ENCODE measurements around the gene LRRK1.
A peak's percentile ranks its signal among the peaks of the same experiment; 100 is the strongest.

LRRK1 gene

DNA sequence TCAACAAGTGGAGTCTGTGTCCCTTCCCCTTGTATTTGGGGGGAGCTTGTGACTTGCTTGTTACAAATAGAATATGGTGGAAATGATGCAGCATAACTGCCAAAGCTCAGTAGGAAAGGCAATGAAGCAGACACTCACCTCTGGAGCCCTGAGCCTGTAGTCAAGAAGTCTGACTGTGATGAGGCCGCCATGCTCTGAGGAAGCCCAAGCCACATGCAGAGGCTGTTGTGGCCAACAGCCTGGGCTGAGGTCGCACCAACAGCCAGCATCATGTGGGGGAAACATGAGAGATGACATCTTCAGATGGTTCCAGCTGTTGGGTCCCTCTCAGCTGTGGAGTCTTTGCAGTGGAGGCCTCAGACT is 171.3 kb downstream of the LRRK1 start:
- no peak for DNase-seq
- no peaks in the 10 kb centered on the region for H3K79me2 ChIP-seq (ENCODE audit: control insufficient read depth, insufficient read depth, low read length, poor library complexity)
- H2BK12ac ChIP-seq (ENCODE audit: low read length), result no peak overlapping the region
- H3K27ac ChIP-seq (ENCODE audit: low read depth, low read length), result no peak overlapping the region
- H4K91ac ChIP-seq (ENCODE audit: low read depth, low read length), result no peak overlapping the region
- no peak overlapping the region for H3K14ac ChIP-seq (ENCODE audit: low read length)
- WGBS (ENCODE audit: extremely low coverage, insufficient coverage, insufficient read length), result no CpG with 5 or more reads among the region's 2 CpGs
- H3K4me3 ChIP-seq (ENCODE audit: low read depth, low read length), result no peak overlapping the region
- H3K18ac ChIP-seq (ENCODE audit: low read length), result no peak overlapping the region
- no peak overlapping the region for H2AK5ac ChIP-seq (ENCODE audit: low read length)
- H2AFZ ChIP-seq (ENCODE audit: insufficient read depth, low read length, poor library complexity), result no peak overlapping the region
- H3K4ac ChIP-seq (ENCODE audit: low read depth, low read length), result no peak overlapping the region
- no peak overlapping the region for H3K23ac ChIP-seq (ENCODE audit: low read length)
- no peak overlapping the region for H4K12ac ChIP-seq (ENCODE audit: low read depth, low read length)
- peaks cover 7 to 14% of the 10 kb centered on the region in 2 experiments for H3K4me1 ChIP-seq (ENCODE audit: control insufficient read depth in 1 of 2, insufficient read depth in 2 of 2, low read length in 2 of 2)
- no peaks in the 10 kb centered on the region for H3K36me3 ChIP-seq (ENCODE audit: control insufficient read depth in 1 of 2, insufficient read depth in 2 of 2, low read length in 2 of 2)
- no peaks in the 10 kb centered on the region for H3K79me1 ChIP-seq (ENCODE audit: low read length)
- no peak overlapping the region for H3K9ac ChIP-seq (ENCODE audit: low read length)
- no peaks in the 10 kb centered on the region for H3K9me3 ChIP-seq (ENCODE audit: insufficient read depth, low read depth, low read length)
- no peak overlapping the region for H3K4me2 ChIP-seq (ENCODE audit: low read length)
- H3K27me3 ChIP-seq (ENCODE audit: insufficient read depth, low read length), result no peaks in the 10 kb centered on the region
- no peak overlapping the region for H2BK5ac ChIP-seq (ENCODE audit: low read depth, low read length, poor library complexity)
- H4K8ac ChIP-seq (ENCODE audit: low read depth, low read length), result no peak overlapping the region
- no peak overlapping the region for H2BK120ac ChIP-seq (ENCODE audit: insufficient read depth, low read length, poor library complexity)

DNA sequence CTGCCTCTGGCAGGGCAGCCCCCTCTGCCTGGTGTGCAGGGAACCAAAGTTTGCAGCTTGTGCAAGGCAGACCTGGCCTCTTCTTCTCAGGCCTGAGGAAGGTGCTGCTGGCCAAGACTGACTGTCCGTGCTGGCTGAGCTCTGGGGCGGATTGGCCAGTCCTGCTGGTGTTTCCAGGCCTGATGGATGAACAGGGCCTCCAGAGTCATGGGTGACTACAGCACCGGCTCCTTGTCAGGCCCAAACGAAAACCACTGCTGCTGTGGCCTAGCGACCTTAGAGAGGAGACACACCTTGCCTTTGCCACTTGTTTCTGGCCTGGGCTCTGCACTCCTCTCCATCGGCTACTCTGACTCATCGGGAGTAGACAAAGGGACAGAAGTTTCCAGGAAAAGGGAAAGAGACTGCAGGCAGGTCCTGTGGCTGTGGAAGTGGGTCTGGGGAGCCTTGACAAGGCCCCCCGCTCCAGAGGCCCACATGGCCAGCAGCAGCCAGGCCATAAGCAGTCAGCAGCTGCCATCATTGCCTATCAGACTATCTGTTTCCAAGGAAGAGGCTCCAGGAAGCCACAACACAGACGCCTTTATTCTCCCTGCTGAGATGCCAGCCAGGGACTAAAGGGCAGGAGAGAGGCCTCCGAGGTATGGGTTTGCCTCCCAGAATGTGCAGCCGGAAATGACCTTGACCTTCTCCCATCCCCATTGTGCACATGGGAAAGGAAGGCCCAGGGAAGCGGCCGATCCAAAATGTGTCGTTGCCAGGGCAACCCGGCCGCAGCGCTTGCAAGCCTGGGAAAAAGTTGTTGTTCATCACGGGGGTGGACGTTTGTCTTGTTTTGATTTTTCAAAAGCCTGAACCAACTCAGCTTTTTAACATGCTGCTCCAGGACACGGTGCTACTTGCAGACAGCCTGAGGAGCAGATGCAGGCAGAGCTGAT is 172.2 kb downstream of the LRRK1 start:
- Histone ChIP-seq H3K9ac (ENCODE audit: low read length) (no peak overlapping the region), H3K4me3 (ENCODE audit: low read depth, low read length) (no peak overlapping the region), H2AFZ (ENCODE audit: insufficient read depth, low read length, poor library complexity) (peak overlapping the region; percentile 19), H3K4ac (ENCODE audit: low read depth, low read length) (no peak overlapping the region), H3K23ac (ENCODE audit: low read length) (no peak overlapping the region), H3K36me3 (ENCODE audit: control insufficient read depth in 1 of 2, insufficient read depth in 2 of 2, low read length in 2 of 2) (no peaks in the 10 kb centered on the region), H2BK5ac (ENCODE audit: low read depth, low read length, poor library complexity) (no peak overlapping the region), H4K91ac (ENCODE audit: low read depth, low read length) (no peak overlapping the region), H3K9me3 (ENCODE audit: insufficient read depth, low read depth, low read length) (no peaks in the 10 kb centered on the region), H4K12ac (ENCODE audit: low read depth, low read length) (peak overlapping the region; percentile 40), H2AK5ac (ENCODE audit: low read length) (no peak overlapping the region), H3K79me2 (ENCODE audit: control insufficient read depth, insufficient read depth, low read length, poor library complexity) (no peaks in the 10 kb centered on the region), H4K8ac (ENCODE audit: low read depth, low read length) (no peak overlapping the region), H3K14ac (ENCODE audit: low read length) (no peak overlapping the region), H3K79me1 (ENCODE audit: low read length) (no peaks in the 10 kb centered on the region), H3K4me2 (ENCODE audit: low read length) (no peak overlapping the region), H3K4me1 (ENCODE audit: control insufficient read depth in 1 of 2, insufficient read depth in 2 of 2, low read length in 2 of 2) (peaks cover 7 to 14% of the 10 kb centered on the region in 2 experiments), H2BK120ac (ENCODE audit: insufficient read depth, low read length, poor library complexity) (no peak overlapping the region), H3K18ac (ENCODE audit: low read length) (no peak overlapping the region), H3K27ac (ENCODE audit: low read depth, low read length) (no peak overlapping the region), H2BK12ac (ENCODE audit: low read length) (no peak overlapping the region), H3K27me3 (ENCODE audit: insufficient read depth, low read length) (no peaks in the 10 kb centered on the region)
- no peak for DNase-seq
- no CpG with 5 or more reads among the region's 20 CpGs for WGBS (ENCODE audit: extremely low coverage, insufficient coverage, insufficient read length)

DNA sequence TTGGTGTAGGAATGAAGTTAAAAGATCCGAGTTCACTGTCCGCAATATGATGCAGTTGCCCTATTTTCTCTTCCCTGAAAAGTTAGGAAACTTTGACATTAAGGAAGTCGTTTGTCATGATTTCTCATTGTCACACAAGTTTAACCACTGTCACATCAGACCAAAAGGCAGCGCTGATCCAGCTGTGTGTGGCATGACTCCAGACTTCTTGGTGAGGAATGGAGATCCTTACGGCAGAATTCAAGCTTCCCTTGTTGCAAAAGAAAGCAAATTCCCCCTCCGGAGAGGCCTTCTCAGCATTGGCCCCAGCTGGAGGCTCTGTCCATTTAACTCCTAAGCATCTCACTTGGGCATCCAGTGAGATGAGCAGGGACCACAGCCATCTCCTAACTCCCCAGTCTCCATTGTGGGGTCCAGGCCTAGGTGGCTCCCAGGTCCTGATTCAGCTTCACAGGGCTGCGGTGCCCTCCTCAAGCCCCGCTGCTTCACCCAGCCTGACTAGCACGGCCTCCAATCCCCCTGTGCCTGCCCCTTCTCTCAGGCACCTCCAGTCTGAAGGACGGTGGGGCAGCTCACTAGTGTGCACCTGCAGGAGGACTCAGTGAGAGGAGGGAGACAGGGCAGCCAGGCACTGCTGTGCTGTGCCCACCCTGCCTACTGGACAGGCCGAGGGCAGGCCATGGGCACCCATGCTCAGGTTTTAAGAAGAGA is 173.2 kb downstream of the LRRK1 start:
- no peak overlapping the region for H3K4ac ChIP-seq (ENCODE audit: low read depth, low read length)
- H2AFZ ChIP-seq (ENCODE audit: insufficient read depth, low read length, poor library complexity), result no peak overlapping the region
- H3K23ac ChIP-seq (ENCODE audit: low read length), result no peak overlapping the region
- H2BK5ac ChIP-seq (ENCODE audit: low read depth, low read length, poor library complexity), result no peak overlapping the region
- no peaks in the 10 kb centered on the region for H3K79me1 ChIP-seq (ENCODE audit: low read length)
- H3K4me3 ChIP-seq (ENCODE audit: low read depth, low read length), result no peak overlapping the region
- H3K18ac ChIP-seq (ENCODE audit: low read length), result no peak overlapping the region
- no peak for DNase-seq
- no CpG with 5 or more reads among the region's 11 CpGs for WGBS (ENCODE audit: extremely low coverage, insufficient coverage, insufficient read length)
- H3K27ac ChIP-seq (ENCODE audit: low read depth, low read length), result no peak overlapping the region
- H4K12ac ChIP-seq (ENCODE audit: low read depth, low read length), result no peak overlapping the region
- H3K79me2 ChIP-seq (ENCODE audit: control insufficient read depth, insufficient read depth, low read length, poor library complexity), result no peaks in the 10 kb centered on the region
- no peak overlapping the region for H3K4me2 ChIP-seq (ENCODE audit: low read length)
- no peak overlapping the region for H3K9ac ChIP-seq (ENCODE audit: low read length)
- no peaks in the 10 kb centered on the region for H3K27me3 ChIP-seq (ENCODE audit: insufficient read depth, low read length)
- no peak overlapping the region for H3K14ac ChIP-seq (ENCODE audit: low read length)
- no peak overlapping the region for H4K8ac ChIP-seq (ENCODE audit: low read depth, low read length)
- peaks cover 7 to 14% of the 10 kb centered on the region in 2 experiments for H3K4me1 ChIP-seq (ENCODE audit: control insufficient read depth in 1 of 2, insufficient read depth in 2 of 2, low read length in 2 of 2)
- H4K91ac ChIP-seq (ENCODE audit: low read depth, low read length), result no peak overlapping the region
- no peaks in the 10 kb centered on the region for H3K36me3 ChIP-seq (ENCODE audit: control insufficient read depth in 1 of 2, insufficient read depth in 2 of 2, low read length in 2 of 2)
- H2BK120ac ChIP-seq (ENCODE audit: insufficient read depth, low read length, poor library complexity), result no peak overlapping the region
- no peaks in the 10 kb centered on the region for H3K9me3 ChIP-seq (ENCODE audit: insufficient read depth, low read depth, low read length)
- H2BK12ac ChIP-seq (ENCODE audit: low read length), result no peak overlapping the region
- H2AK5ac ChIP-seq (ENCODE audit: low read length), result no peak overlapping the region

DNA sequence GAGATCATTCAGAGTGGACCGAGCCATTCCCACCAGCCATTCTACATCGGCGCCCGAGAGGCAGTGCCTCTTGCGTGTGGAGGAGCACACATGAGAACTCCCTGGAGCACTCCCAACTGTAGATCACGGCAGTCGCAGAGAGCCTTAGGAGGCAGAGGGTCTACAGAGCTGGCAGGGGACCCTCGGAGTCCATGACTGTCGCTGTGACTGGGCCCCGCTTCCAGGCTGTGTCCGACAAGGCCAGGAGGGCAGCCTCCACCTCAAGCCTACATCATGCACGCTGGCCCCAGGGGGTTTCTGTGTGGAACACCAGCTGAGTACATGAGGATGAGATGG is 173.7 kb downstream of the LRRK1 start:
- Histone ChIP-seq H3K27me3 (ENCODE audit: insufficient read depth, low read length) (no peaks in the 10 kb centered on the region), H2BK12ac (ENCODE audit: low read length) (no peak overlapping the region), H3K4me3 (ENCODE audit: low read depth, low read length) (no peak overlapping the region), H3K4me2 (ENCODE audit: low read length) (no peak overlapping the region), H2AFZ (ENCODE audit: insufficient read depth, low read length, poor library complexity) (no peak overlapping the region), H3K4ac (ENCODE audit: low read depth, low read length) (no peak overlapping the region), H4K8ac (ENCODE audit: low read depth, low read length) (no peak overlapping the region), H3K36me3 (ENCODE audit: control insufficient read depth in 1 of 2, insufficient read depth in 2 of 2, low read length in 2 of 2) (no peaks in the 10 kb centered on the region), H3K18ac (ENCODE audit: low read length) (no peak overlapping the region), H3K14ac (ENCODE audit: low read length) (no peak overlapping the region), H3K23ac (ENCODE audit: low read length) (no peak overlapping the region), H3K9ac (ENCODE audit: low read length) (no peak overlapping the region), H2BK5ac (ENCODE audit: low read depth, low read length, poor library complexity) (no peak overlapping the region), H2BK120ac (ENCODE audit: insufficient read depth, low read length, poor library complexity) (no peak overlapping the region), H3K9me3 (ENCODE audit: insufficient read depth, low read depth, low read length) (no peaks in the 10 kb centered on the region), H3K27ac (ENCODE audit: low read depth, low read length) (no peak overlapping the region), H3K79me1 (ENCODE audit: low read length) (no peaks in the 10 kb centered on the region), H3K4me1 (ENCODE audit: control insufficient read depth in 1 of 2, insufficient read depth in 2 of 2, low read length in 2 of 2) (peaks cover 7 to 14% of the 10 kb centered on the region in 2 experiments), H2AK5ac (ENCODE audit: low read length) (no peak overlapping the region), H3K79me2 (ENCODE audit: control insufficient read depth, insufficient read depth, low read length, poor library complexity) (no peaks in the 10 kb centered on the region), H4K91ac (ENCODE audit: low read depth, low read length) (no peak overlapping the region), H4K12ac (ENCODE audit: low read depth, low read length) (no peak overlapping the region)
- no peak for DNase-seq
- no CpG with 5 or more reads among the region's 12 CpGs for WGBS (ENCODE audit: extremely low coverage, insufficient coverage, insufficient read length)

Measured in trophoblast cell (in vitro differentiated cells and primary cell).